ENCODE data around the gene GLCCI1.

GRCh38 chr7:8060241-8060640 lies 91.6 kb downstream of the GLCCI1 start:
- TF ChIP-seq CTCF (IDR thresholded peaks at IDR 0.05 in 8 of 11, conservative IDR thresholded peaks at IDR 0.05 in 3 of 11) (no peak), POLR2A (IDR thresholded peaks at IDR 0.05) (no peak), POLR2AphosphoS5 (IDR thresholded peaks at IDR 0.05) (no peak)

Measured in spleen (tissue), 7 donors.